ENCODE results near the gene CCDC33.

The CCDC33 gene

GRCh38 chr15:74212494-74212893 is 23.6 kb upstream of the CCDC33 start:
- no peak for DNase-seq (ENCODE audit: low read depth)
- TF ChIP-seq CTCF (IDR thresholded peaks at IDR 0.05; ENCODE audit: control insufficient read depth, insufficient read depth, low read depth, low read length, missing control alignments): no peak
- H3K4me3 ChIP-seq (ENCODE audit: control insufficient read depth, low read depth, low read length): no peak overlapping the region

GRCh38 chr15:74213858-74214284 is 22.3 kb upstream of the CCDC33 start:
- no peak for DNase-seq (ENCODE audit: low read depth)
- H3K4me3 ChIP-seq (ENCODE audit: control insufficient read depth, low read depth, low read length): no peak overlapping the region
- TF ChIP-seq CTCF (IDR thresholded peaks at IDR 0.05; ENCODE audit: control insufficient read depth, insufficient read depth, low read depth, low read length, missing control alignments): no peak

GRCh38 chr15:74214324-74215021 is 21.7 kb upstream of the CCDC33 start:
- no peak overlapping the region for H3K4me3 ChIP-seq (ENCODE audit: control insufficient read depth, low read depth, low read length)
- no peak for TF ChIP-seq CTCF (IDR thresholded peaks at IDR 0.05; ENCODE audit: control insufficient read depth, insufficient read depth, low read depth, low read length, missing control alignments)
- DNase-seq (ENCODE audit: low read depth): no peak

GRCh38 chr15:74215958-74216357 is 20.2 kb upstream of the CCDC33 start:
- no peak for TF ChIP-seq CTCF (IDR thresholded peaks at IDR 0.05; ENCODE audit: control insufficient read depth, insufficient read depth, low read depth, low read length, missing control alignments)
- H3K4me3 ChIP-seq (ENCODE audit: control insufficient read depth, low read depth, low read length): no peak overlapping the region
- DNase-seq (ENCODE audit: low read depth): no peak

- no peak for TF ChIP-seq CTCF (IDR thresholded peaks at IDR 0.05; ENCODE audit: control insufficient read depth, insufficient read depth, low read depth, low read length, missing control alignments)
- no peak for DNase-seq (ENCODE audit: low read depth)
- no peak overlapping the region for H3K4me3 ChIP-seq (ENCODE audit: control insufficient read depth, low read depth, low read length)
Measured at GRCh38 chr15:74216949-74217348, 19.2 kb upstream of the CCDC33 start.

GRCh38 chr15:74217907-74218885 is 17.9 kb upstream of the CCDC33 start:
- no peak overlapping the region for H3K4me3 ChIP-seq (ENCODE audit: control insufficient read depth, low read depth, low read length)
- DNase-seq (ENCODE audit: low read depth): no peak
- TF ChIP-seq CTCF (IDR thresholded peaks at IDR 0.05; ENCODE audit: control insufficient read depth, insufficient read depth, low read depth, low read length, missing control alignments): no peak
